ENCODE measurements around the gene ORM2.

Gene ORM2

DNA sequence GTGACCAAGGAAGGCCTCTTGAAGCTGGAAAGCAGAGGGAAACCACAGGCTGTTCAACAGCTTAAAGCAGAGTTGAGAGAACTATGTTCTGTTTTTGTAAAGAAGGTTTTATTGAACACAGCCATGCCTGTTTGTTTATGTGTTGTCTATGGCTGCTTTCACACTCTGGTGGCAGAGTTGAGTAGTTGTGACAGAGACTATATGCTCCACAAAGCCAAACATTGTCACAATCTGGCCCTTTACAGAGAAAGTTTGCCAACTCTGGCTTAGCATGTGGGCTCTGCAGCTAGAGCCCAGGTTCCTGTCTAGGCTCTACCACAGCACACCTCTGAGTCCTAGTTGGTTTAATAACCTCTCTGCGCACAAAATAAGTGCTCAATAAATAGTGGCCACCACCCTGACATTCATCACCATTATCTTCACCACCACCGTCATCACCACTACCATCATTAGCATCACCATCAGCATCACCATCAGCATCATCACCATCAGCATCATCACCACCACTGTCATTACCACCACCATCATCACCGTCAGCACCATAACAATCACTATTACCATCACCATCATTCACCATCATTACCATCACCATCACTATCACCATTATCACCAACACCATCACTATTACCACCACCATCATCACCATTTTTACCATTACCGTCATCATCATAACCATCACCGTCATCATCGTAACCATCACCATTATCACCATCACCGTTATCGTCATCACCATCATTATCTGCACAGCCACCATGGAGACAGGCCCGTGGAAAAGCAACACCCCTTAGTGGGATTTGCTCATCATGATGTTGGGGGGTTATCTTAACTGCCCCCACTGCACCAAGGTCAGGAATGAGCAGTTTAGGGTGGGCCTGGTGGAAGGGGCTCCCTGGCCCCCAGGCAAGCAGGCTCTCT is 39.8 kb downstream of the ORM2 start:
- no peak for DNase-seq (ENCODE audit: low spot score)
- FAIRE-seq: peak; percentile 97

DNA sequence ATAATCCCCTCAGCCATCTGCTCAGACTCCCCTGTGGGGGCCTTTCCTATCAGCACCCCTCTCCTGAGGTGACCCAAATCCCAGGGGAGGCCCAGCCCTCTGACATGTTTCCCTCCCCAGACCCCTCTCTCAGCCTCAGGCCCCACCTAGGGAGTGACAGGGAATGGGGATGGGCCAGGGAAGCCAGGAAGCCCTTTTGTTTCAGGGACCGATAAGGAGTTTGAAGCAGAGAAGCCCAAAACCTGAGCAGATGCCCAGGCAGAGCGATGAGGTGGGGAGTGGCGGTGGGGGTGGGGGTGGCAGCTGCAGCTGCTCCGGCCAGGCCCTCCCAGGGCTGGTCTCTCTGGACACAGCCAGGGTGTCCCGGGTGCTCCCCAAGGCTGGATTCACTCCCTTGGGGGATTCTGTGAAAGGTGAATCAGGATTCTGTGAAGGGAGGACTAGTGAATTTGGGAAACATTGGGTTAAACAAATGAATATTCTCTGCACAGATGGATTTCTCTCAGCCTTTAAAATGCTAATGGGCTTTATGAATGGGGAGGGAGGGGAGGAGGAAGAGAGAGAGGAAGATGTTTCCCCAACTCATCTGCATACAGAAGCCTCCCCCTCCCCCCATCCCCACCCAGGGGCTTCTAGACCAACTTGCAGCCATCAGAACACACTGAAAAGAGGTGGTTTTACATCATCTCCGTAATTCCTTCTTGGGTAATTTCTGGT is 40.7 kb downstream of the ORM2 start:
- FAIRE-seq (no peak), DNase-seq (ENCODE audit: low spot score) (no peak)

DNA sequence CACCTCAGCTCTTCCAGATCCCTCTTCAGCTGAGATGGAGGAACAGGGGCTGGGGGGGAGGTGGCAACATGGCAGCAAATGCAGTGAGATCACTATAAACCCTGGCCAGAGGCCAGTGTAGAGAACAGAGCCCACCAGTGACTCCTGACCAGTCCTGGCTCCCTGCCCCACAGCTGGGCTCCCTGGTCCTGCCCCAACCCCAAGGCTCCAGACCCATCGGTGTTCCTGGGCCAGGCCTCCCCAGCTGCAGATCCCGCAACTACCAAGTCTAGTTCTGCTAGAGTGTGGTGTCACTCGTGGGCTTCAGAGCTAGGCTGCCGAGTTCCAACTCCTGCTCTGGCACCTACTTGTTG is 41.3 kb downstream of the ORM2 start:
- FAIRE-seq: no peak
- no peak for DNase-seq (ENCODE audit: low spot score)

DNA sequence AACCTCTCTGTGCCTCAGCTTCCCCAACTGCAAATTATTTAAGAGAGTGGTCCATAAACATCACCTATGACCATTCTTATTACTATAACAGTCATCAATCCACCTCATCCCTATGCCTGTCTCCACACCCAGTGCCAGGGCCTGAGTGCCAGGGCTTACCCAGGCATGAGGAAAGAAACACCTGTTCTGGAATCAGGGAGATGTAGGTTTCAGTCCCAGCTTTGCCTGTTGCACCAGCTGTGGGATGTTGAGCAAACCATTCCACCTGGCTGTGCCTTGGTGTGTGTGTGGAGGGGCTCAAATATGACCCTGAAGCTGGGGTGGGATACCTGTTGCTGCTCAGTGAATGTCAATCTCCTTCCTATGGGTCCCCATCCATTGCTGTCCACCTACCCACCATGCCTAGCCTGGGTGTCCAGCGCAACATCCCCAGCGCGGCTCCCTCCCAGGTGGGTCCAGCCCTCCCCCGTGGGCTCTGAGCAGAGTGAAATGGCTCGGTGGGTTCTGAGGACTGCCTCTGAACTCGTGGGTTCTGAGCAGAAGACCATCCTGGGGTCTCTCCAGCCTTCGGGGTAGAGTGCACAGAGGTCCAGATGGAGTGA is 41.8 kb downstream of the ORM2 start:
- no peak for DNase-seq (ENCODE audit: low spot score)
- FAIRE-seq: no peak

DNA sequence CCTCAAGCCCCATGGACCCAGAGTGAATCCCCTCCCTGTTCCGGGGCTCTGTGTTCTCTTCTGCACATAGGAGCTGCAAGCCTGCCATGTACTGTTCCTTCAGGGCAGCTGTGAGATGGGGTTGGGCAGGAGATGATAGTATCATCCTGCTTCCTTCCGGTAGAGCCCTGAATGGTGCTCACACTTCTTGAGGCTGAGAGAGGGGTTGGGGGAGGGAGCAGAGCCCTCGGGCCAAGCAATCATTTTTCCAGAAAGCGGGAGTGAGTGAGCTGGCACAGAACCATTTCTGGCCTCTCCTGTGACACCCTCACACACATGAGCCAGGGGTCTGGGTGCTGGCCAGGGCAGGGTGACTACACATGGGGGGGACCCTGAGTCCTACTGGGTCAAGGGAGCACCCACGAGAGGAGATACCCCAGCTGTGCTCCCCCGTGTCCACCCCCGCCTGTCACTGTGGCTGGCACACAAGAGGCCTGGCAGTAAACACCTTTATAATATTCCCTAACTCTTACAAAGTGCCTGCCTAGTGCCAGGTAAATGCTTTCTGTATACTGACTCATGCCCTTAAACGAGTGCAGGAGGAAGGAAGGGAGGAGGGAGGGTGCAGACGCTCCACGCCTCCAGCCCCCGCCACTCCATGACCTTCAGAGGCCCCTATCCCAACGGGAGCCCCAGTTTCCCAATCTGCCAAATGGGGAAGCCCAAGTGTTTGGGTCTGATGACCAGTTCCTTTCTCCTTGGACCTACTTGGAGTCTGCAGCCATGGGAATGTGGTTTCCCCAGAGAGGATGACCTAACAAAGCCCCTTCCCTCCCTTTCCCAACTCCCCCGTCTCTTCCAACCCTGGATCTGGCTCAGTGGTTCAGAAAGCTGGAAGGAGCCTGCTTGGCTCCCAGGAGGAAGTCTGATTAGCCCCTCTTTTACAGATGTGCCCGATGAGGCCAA is 42.6 kb downstream of the ORM2 start:
- FAIRE-seq: no peak
- no peak for DNase-seq (ENCODE audit: low spot score)

DNA sequence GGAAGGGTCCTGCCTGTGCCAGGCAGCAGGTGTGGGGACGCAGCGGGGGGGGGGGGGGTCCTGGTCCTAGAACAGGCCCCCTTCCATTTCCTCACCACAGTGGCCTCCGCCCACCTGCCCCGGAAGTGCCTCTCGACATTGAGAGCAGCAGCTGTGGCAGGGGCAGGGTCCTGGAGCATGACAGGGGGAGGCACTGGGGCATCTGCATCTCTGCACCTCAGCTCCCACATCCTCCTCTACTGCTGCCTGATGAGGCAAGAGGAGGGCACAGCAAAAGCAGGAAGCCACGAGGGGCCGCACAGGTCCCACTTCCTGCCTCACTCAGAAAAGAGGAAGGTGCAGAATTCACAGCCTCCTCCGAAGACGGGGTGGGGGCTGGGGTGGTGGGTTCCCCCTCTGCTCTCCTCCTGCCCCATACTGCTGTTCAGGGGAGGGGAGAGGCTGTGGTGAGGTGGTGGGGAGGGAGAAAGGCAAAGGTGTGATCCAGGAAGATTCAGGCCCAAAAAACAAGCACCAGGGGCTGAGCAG is 43.3 kb downstream of the ORM2 start:
- DNase-seq (ENCODE audit: low spot score) (no peak), FAIRE-seq (no peak)

DNA sequence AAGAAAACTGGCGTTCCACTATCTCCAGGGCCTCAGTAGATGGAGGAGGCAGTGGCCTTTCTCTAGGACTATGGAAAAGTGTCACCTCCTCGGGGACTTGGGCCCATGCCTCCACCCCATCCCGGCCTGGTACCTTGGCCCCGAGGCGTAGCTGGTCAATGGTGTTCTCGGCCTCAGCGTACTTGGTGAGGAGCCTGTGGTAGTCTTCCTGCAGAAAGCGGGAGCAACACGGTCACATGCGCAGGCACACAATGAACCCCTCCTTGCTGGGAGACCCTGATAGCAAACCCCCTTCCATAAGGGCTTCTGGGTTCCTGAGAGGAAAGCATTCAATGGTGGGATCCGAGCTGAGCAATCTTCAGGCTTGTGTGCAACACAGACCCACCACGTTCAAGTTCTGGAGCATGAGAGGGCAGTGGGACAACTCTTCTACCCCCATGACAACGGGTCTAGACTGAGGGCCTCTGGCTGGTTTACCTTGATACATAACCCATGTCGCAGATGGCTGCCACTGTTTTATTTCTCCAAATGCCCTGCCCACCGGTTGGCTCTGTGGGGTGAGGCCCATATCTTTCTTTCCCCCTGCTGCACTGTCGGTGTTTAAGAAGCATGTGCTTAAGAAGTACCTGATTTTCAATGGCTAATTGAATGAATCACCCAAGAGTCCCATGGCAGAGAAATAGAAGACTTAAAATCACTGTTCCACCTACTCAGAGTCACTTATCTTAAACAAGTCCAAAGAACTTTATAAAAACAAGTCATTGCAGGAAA is 44.5 kb downstream of the ORM2 start:
- DNase-seq (ENCODE audit: low spot score): no peak
- no peak for FAIRE-seq

DNA sequence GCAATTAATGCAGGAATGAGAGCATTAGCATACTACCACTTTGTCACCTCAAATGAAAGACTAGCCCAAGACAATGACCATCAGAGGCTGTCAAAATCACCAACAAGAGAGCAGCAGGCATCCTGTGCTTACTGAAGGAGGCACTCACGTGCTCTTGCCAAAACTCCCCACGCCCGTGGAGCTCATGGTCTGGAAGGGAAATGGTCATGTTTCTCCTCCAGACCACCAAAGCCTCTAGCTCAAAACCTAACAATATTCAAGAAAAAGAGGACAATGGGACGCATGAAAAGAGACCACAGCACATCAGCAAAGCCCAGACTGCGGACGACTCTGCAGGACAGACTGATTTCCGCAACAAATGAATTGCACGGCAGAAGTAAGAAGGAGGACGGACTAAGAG is 45.3 kb downstream of the ORM2 start:
- FAIRE-seq (no peak), DNase-seq (ENCODE audit: low spot score) (no peak)

DNA sequence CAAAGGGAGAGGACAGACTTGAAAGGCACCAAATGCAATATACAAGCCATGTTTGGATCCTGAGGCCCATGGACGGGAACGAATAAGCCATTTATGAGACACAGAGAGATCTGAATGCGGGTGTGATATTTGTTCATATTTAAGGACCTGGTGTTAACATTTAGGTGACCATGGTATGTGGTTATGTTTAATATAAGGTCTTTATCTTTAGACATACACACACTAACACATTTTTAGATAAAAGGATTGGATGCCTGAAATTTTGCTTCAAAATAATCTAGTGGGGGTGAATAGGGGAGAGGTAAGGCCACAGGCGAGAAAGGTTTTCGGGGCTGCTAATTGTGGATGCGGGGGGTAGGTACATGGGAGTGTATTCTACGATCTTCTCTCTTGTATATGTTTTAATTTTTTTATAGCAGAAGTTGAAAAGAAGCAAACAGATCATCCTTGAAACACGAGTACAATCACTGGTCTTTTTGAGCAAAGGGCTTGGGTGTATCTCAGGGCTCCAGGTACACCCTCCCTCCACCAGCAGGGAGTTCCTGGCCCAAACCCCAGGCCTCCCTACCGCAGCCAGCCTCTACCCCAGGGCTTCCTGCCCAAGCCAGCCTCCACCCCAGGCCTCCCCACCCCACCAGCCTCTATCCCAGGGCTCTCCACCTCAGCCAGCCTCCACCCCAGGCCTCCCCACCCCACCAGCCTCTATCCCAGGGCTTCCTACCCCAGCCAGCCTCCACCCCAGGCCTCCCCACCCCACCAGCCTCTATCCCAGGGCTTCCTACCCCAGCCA is 45.9 kb downstream of the ORM2 start:
- no peak for FAIRE-seq
- DNase-seq (ENCODE audit: low spot score): no peak

DNA sequence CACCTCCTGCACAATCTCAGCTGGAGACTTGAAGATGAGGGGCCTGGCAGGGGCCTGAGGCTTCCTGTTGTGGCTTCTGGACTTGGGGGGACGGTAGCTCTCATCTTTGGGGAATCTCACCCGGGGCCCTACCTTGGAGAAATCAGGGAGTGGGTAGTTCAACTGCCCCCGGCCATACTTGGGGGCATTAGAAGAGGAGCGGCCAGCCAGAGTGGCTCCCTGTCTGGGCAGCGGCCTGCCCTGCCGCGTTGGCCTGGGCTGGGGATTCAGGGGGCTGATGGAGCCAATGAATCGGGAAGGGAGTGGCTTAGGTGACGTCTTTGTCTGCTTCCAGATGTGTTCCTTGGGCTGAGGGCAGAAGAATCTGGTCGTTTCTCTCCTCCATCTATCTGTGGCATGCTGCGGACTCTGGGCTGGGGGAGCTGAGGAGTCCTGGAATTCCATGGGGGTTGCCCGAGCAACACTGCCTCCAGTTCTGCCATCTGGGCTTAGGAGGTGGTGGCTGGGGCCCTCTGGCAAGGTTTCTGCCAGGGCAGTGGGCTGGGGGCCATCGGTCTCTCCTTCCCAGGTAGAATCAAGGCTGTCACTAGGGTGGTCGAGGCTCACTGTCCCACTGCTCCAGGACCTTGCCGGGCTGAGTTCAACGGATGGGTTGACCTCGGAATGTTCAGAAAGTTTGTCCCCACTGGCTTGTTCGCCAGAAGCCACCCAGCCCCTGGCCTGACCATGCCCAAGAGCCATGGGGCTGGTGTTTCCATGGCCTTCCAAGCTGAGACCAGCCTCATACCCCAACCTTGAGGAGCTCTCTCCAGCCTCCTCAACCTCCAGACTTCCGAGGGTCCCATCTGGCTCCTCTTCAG is 47.1 kb downstream of the ORM2 start:
- FAIRE-seq: no peak
- DNase-seq (ENCODE audit: low spot score): no peak

DNA sequence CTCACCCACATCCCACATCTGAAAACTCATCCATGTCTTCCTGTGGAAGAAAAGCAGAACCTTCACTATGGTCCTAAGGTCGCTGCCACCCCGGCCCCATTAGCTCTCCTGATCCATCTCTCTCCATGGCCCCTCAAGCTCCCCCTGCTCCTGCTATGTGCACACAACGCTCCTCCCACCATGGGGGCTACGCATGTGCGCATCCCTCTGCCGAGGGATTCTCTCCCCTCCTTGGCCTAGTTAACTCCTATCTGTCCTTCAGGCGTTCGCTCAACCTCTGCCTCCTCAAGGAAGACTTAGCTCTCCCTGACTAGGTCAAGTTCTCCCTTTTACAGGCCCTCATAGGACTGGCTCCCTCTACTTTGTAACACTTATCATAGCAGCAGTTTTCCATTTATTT is 48.3 kb downstream of the ORM2 start:
- FAIRE-seq (no peak), DNase-seq (ENCODE audit: low spot score) (no peak)

DNA sequence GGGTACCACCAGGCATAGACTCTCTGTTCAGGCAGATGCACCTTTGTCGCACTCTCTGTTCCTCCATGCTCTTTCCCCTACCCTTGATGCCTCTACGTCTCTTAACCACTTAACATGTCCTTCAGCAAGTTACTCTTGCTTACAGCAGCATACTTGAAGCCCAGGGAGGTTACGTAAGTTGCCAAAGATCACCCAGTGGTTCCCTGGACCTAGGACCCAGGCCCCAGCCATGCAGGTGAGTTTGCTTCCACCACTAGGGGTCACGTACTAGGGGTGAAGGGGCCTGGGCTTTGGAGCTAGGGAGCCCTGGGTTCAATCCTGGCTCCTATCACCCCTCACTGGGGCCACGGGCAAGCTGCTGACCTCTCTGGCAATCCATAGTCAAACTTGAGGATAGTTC is 49.2 kb downstream of the ORM2 start:
- FAIRE-seq (no peak), DNase-seq (ENCODE audit: low spot score) (no peak)

Data from urothelium cell line (cell line).